Femur (tissue), 1 donor: ENCODE results near the gene SCRN2.

Experiments used
- DNase-seq: peaks from one replicate; pipeline ENCODE4 v3.0.0-alpha.2; 2017

The SCRN2 gene

DNA sequence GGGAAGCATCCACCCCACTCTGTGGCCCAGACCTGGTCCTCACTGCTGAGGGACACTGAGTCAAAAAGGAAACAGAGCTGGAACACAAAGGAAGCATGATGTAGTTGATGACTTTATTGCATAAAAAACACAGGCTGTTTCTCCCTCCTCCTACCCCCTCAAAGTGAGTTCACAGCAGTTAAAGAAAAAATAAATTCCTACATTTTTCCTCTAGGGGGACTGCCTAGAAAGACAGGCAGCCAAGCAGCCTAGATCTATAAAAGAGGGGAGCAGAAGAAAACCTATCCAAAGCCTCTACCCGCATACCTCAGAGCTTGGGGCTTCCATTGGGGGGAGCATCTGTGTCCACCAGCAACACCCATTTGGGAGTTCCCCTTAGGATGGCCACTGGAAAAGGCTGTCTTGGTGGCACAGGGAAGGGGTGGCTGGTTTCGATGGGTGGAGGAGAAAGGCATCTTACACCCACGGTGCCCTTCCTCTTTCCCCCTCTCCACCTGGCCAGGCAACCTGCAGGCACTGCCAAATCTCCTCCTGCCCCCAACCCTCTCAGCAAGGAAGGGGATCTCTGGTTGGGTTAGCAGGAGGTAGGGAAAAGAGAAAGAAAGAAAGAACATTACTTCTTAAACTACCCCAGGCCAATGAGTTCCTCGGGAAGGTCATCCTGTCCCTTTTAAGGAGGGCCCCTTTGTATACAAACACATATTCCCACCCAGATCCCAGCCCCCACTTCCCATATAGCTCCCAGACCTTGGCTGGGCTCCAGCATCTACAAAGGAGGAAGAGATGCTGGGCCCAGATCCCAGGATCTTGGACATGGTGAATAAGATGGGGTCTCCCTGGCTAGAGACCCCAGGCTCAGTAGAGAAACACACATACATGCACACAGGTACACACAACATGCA is 4.0 kb upstream of the SCRN2 start:
- no peak for DNase-seq

GRCh38 chr17:47844227-47844626 is 3.2 kb upstream of the SCRN2 start:
- DNase-seq = no peak

DNA sequence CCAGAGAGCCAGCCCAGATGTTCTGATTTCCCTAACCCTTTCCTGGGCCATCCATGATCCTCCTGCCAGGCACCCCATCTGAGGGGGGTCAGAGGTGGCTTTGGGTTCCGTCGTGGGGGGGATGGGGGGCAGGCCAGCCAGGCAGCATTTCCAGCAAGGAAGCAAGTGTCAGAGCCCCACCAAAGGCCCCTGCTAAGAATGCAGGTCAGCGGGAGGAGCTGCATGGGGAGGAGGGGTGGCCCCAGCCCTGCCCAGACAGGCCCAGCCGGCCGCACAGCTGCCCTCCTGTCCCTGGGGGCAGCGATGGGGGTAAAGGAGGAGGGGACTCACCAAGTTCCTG is 2.3 kb upstream of the SCRN2 start:
- DNase-seq = no peak

- no peak for DNase-seq
Observed at GRCh38 chr17:47841488-47842291, 617 bp upstream of the SCRN2 start.

- no peak for DNase-seq
Observed at GRCh38 chr17:47840001-47840741, 902 bp downstream of the SCRN2 start.

DNA sequence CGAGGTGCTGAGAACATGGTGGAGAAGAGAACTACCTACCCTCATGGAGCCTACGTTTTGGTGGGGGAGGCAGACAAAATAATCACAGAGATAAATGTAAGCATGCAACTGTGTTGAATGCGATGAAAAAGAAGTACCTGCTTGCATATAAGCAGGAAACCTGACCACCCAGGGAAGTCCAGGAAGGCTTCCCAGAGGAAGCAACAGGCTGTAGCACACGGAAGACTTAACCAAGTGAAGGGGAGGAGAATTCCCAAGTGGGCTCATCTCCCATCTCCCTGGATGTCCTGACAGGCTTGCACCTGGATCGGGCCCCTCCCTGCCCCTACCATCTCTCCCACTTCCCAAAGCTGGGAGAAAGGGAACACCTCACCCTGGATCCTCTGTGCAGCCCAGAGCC is 2.0 kb downstream of the SCRN2 start:
- no peak for DNase-seq

DNA sequence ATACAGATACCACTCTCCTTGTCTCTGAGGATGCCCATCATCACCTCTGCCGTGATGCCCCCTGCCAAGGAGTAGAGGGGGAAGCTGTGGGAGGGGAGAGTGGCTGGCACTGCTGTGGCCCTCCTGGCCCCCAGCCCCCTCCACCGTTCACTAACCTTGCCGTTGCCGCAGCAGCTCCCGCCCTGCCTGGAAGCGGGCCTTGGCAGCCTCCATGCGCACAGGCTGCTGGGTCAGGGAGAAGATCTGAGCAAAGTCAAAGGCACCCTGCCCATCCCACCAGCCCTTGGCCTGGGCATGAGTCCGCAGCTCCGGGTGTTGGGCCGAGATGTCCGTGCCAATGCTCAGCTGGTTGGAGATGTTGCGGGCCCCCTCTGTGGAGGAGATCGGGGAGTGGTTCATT is 2.4 kb downstream of the SCRN2 start:
- no peak for DNase-seq

- DNase-seq = no peak
Observed at GRCh38 chr17:47837401-47838039, 3.6 kb downstream of the SCRN2 start.

DNA sequence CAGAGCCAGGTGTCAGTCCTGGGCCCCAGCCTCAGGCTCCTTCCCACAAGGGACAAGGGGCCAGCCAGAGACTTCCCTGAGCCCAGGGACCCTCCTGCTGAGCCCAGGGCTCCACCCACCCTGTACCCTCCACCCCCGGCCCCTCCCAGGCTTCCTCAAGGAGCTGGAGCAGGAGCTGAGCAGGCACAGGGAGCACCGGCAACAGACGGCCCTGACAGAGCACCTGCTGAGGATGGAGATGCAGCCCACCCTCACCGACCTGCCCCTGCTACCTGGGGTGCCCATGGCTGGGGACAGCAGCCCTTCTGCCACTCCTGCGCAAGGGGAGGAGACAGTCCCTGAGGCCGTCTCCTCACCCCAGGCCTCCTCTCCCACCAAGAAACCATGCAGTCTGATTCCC is 4.5 kb downstream of the SCRN2 start:
- DNase-seq = no peak

DNA sequence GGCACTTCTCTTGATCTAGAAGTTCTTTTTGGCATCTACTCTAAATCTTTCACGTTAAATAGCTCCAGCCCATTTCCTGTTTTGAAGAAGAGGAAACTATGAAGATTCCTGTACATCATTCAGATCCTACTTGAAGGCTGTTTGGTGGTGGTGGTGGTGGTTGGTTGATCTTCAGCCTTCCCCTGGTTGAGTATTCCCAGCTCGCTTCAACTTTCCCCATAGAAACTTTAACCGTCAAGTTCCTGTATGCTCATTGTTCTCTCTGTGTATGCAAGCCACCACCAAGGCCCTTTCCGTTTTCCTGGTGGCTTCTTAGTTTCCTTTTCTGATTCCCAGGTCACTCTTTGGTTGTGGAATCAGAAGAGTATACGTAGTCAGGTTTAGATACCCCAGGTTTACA is 6.3 kb downstream of the SCRN2 start:
- DNase-seq = no peak

DNA sequence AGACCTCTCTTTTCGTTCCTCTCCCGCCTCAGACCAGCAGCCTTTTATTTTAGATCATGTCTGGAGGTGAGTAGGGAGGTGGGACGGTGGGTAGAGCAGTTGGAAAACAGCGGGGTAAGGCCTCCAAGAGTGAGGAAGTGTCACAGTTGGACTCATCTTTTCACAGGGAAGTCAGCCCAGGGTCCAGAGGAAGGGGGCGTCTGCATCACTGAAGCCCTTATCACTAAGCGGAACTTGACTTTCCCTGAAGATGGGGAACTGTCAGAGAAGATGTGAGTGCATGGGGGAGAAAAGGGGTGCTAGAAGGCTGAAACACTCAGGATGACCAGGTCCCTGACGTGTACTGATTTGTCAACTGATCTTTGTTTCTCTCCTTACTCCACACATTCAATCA is 9.1 kb downstream of the SCRN2 start:
- DNase-seq = no peak

- peak; percentile 97 for DNase-seq
Observed at GRCh38 chr17:47831003-47831933, 9.8 kb downstream of the SCRN2 start, which contains the start of the genes LRRC46 and MRPL10. Gene LRRC46, plus strand, starts transcription at chr17:47831670. Its CDS starts 320 bp downstream, at chr17:47831990. Gene MRPL10, minus strand, starts transcription at chr17:47831541. Its CDS starts 30 bp downstream, at chr17:47831511.

DNA sequence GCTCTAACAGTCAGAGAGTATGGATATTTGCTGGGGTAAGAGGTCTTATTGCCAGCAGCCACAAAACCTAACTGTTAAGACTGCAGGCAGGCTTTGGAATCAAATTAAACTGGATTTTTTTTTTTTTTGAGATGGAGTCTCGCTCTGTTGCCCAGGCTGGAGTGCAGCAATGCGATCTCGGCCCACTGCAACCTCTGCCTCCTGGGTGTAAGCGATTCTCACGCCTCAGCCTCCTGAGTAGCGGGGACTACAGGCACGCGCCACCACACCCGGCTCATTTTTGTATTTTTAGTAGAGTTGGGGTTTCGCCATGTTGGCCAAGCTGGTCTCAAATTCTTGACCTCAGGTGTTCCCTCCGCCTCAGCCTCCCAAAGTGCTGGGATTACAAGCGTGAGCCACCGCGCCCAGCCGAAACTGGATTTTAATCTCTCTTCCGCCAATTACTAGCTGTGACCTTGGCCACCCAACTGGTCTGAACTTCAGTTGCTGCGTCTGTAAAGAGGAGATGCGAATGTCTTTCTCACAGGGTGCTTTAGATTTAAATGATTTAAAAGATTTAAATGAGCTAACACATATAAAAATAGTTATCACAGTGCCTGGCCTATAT is 10.6 kb downstream of the SCRN2 start:
- no peak for DNase-seq

DNA sequence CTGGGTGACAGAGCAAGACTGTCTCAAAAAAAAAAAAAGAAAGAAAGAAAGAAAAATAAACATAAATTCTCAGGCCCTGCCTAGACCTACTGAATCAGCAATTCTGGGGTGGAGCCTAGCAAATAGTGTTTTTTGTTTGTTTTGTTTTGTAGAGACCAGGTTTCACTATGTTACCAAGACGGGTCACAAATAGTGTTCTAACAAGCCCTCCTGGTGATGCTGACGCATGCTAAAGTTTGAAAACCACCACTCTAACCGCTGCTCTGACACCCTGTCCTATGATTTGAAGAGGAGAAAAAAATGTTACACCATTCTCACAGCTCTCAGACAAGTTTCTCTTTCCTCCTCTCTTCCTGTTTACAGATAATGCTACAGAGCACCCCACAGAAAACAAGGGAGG is 11.2 kb downstream of the SCRN2 start:
- no peak for DNase-seq

- DNase-seq = no peak
Observed at GRCh38 chr17:47823519-47823918, 17.6 kb downstream of the SCRN2 start.

DNA sequence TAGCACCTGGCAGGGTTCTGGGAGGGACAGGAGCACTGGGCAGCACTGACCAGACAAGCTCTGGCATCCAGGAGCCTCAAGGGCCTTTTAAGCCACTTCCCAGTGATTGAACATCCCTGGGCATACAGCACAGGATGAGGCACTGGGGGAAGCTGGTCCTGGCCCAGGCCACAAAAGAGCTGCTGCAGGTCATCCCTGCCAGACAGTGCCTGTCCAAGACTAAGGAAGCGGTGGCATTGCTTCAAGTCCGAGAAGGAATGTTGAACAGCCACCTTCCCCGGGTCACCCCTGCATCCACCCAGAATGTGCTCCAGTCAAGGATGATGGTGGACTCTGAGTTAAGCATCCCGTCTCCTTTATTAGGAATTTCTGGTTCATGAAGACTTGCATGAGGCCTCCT is 18.3 kb downstream of the SCRN2 start:
- DNase-seq = no peak

DNA sequence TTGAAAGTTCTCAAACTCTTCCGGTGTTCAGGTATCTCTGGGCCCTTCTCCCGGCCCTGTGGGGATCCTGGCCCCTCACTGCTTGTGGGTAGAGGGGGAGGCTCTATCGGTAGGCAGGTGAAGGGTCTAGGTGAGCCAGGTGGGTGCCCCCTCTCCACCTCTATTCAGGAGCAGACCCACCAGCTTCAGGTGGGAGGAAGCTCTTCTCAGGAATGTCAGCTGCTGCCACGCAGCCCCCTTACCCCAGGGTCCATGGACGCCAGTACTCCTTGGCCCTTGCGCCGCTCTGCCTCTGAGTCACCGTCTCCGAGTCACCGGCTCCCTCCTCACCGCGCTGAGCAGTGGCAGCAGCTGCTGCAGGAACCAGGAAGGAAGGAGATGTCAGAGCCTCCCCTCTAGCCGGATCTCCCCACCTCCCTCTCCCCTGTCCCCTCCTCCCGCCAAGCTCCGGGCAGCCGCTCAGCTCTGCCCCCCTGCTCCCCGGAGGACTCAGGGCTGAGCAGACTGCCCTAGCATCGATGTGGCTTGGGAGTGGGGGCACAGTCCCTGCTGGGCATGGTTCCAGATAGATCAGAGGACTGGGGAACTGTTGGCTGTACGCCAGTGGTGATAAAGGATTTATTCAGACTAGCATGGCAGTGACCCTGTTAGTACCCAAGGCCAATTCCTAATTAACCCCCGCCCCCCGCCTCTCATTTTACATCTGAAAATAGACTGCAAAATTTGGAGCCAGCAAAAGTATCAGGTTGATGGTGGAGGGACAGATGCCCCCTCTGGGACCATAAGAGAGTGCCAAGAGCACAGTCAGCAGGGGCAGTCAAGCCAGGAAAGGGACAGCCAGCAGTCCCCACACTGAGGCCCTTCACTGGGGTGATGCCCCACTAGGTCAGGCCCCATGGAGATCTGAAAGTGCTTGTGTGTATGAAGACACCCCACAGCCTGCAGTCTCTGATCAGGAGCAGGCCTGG is 19.4 kb downstream of the SCRN2 start, which contains the start of gene OSBPL7:
TSS of gene OSBPL7 (minus strand) at position 371 of the 968 bp plus-strand sequence. CDS start 1,516 bp downstream, outside the sequence.
- DNase-seq = peak; percentile 90

DNA sequence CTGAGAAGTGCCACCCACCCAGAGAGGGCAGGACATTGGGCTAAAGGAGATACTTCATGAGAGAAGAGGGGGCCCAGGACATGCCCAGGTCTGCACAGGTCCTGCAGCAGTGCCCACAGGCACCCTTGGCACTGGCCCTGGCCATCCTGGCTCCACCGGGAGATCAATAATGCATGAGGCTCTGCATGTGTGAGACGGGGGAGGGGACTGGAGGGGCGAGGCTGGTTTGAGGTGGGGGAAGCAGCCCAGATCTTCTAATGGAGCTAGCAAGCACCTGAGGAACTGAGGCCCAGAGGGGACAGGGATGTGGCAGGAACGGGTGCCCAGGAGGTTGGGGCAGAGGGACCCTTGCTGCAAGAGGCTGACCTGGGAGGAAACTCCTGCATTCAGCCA is 20.0 kb downstream of the SCRN2 start:
- DNase-seq = no peak

DNA sequence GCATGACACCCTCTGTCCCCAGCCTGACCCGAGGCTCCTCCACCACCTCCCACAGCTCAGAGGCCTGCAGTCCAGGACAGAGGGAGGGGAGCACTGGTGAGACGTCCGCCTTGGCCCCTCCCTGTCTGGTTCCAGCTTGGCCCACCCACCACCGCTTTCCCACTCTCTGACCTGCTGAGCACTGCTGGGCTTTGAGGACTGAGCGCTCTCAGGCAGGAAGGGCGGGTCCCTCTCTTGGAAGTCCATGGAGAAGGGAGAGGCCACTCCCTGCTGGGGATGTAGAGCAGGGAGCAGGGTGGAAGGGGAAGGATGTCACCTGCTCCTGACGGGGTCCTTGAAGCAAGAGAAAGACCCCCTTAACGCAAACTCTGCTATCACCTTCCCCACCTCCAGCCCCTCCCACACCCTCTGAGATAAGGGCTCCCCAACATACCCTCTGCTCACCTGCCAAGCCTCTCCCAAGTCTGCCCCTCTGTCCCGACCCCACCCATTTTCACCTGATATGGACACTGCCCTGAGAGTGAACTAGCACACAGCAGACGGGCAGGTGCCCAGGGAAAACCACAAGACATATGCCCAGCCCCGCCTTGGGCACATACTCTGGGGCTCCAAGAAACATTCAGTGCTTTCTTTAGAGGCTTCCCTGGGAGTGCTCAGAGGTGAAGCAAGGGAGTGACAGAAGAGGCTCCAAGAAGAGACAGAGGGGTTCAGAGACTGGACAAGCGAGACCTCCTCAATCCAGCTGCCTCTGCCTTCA is 20.9 kb downstream of the SCRN2 start:
- DNase-seq = no peak
